HG02798 (cell line): Measurements from ENCODE around the gene CCNH.

Experiments
- ATAC-seq: cut with Tn5 transposase; IDR thresholded peaks from one replicate; pipeline ENCODE4 v1.9.1; 2021; ENCODE audit warnings: mild to moderate bottlenecking; ENCODE audit not compliant: unreplicated experiment, poor library complexity

The CCNH gene

GRCh38 chr5:87367243-87367642, 45.5 kb downstream of the CCNH start:
- no peak for ATAC-seq

- ATAC-seq, result no peak
These were observed 51.1 kb downstream of the CCNH start for GRCh38 chr5:87361536-87362213.

GRCh38 chr5:87361031-87361445, 51.7 kb downstream of the CCNH start:
- ATAC-seq, result no peak

- ATAC-seq, result no peak
These were observed 52.6 kb downstream of the CCNH start for GRCh38 chr5:87360132-87360531.

GRCh38 chr5:87359106-87359505, 53.6 kb downstream of the CCNH start:
- no peak for ATAC-seq

- ATAC-seq, result peak; percentile 77
These were observed 58.2 kb downstream of the CCNH start for GRCh38 chr5:87354496-87354895.

GRCh38 chr5:87347841-87348240, 64.9 kb downstream of the CCNH start:
- ATAC-seq, result no peak

- no peak for ATAC-seq
These were observed 65.5 kb downstream of the CCNH start for GRCh38 chr5:87347272-87347671.
